Measurements from ENCODE around the gene MATR3.
"Not testable (repeated sequence)": the region's sequence is repeated elsewhere in the genome, so short reads cannot be mapped to it uniquely, and the experiment has no call there.

Gene MATR3

DNA sequence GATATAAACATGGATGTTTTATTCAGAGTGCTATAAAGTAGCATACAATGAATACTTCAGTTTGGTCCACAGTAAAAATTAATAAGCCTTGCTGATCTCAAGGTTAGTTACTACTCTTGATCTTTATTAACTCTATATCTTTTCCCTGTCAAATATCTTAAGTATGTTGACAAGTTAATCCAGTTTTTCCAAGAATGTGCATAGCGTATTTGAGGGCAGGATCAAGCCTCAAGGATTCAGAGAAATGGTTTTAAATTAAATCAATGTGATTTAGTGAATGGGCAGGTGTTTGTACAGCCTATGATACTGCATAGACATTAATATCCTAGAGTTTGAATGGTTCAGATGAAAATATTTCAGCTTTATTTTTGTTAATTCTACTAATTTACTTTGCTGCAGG is 20.7 kb downstream of the MATR3 start:
- Histone ChIP-seq H2AFZ (ENCODE audit: low read length, unreplicated experiment) (no peak overlapping the region), H3K27ac (ENCODE audit: low read depth, low read length) (no peak overlapping the region), H3K36me3 (ENCODE audit: insufficient read depth, low read length) (peaks cover 26% of the 10 kb centered on the region), H3K4me3 (ENCODE audit: low read depth, low read length) (no peak overlapping the region), H3K4me1 (ENCODE audit: control insufficient read depth, insufficient read depth, low read length, unreplicated experiment) (peaks cover 33% of the 10 kb centered on the region), H3K79me2 (ENCODE audit: control insufficient read depth, insufficient read depth, low read length, unreplicated experiment) (peaks cover 90% of the 10 kb centered on the region), H3K27me3 (ENCODE audit: insufficient read depth, low read length) (no peaks in the 10 kb centered on the region)

DNA sequence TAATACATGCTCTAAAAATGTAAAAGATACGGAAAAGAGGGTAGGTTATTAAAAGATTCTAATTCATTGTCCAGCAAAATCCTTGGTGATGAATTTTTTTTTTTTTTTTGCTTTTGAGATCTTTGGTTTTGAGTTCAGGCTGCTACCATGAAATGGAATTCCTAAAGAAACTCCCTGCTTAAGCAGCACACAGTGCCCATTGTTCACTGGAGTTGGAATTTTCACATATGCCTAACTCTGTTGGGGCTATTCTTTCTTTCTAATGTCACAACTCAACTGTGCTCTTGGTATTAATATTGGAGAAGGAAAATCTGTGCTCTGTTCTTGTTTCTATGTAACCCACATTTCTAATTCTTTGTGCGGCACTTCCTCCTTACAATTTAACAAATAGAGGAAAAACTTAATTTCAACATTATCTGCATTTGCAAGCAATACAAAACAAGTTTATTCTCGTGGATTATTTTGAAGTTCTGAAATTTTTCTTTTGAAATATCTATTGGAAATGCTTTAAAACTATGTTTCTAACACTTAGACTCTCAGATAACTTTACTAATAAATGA is 21.6 kb downstream of the MATR3 start:
- H3K36me3 ChIP-seq (ENCODE audit: insufficient read depth, low read length), result peaks cover 31% of the 10 kb centered on the region
- H3K27me3 ChIP-seq (ENCODE audit: insufficient read depth, low read length), result no peaks in the 10 kb centered on the region
- no peak overlapping the region for H3K27ac ChIP-seq (ENCODE audit: low read depth, low read length)
- H3K4me1 ChIP-seq (ENCODE audit: control insufficient read depth, insufficient read depth, low read length, unreplicated experiment), result peaks cover 25% of the 10 kb centered on the region
- no peak overlapping the region for H2AFZ ChIP-seq (ENCODE audit: low read length, unreplicated experiment)
- H3K79me2 ChIP-seq (ENCODE audit: control insufficient read depth, insufficient read depth, low read length, unreplicated experiment), result peaks cover 81% of the 10 kb centered on the region
- no peak overlapping the region for H3K4me3 ChIP-seq (ENCODE audit: low read depth, low read length)

DNA sequence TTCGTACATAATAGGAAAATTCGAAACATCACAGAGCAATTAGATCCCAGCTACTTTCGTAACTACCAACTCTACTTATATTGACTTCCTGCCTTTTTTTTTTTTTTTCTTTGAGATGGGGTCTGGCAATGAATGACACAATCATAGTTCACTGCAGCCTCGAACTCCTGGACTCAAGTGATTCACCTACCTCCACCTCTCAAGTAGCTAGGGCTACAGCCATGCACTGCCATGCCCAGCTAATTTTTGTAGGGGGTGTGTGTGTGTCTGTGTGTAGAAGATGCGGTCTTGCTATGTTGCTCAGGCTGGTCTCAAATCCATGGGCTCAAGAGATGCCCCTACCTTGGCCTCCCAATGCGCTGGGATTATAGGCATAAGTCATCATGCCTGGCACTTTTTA is 42.3 kb downstream of the MATR3 start:
- no peak overlapping the region for H2AFZ ChIP-seq (ENCODE audit: low read length, unreplicated experiment)
- H3K27ac ChIP-seq (ENCODE audit: low read depth, low read length), result no peak overlapping the region
- peaks cover 2% of the 10 kb centered on the region for H3K4me1 ChIP-seq (ENCODE audit: control insufficient read depth, insufficient read depth, low read length, unreplicated experiment)
- peaks cover 16% of the 10 kb centered on the region for H3K36me3 ChIP-seq (ENCODE audit: insufficient read depth, low read length)
- no peak overlapping the region for H3K4me3 ChIP-seq (ENCODE audit: low read depth, low read length)
- no peaks in the 10 kb centered on the region for H3K27me3 ChIP-seq (ENCODE audit: insufficient read depth, low read length)
- H3K79me2 ChIP-seq (ENCODE audit: control insufficient read depth, insufficient read depth, low read length, unreplicated experiment), result no peaks in the 10 kb centered on the region

DNA sequence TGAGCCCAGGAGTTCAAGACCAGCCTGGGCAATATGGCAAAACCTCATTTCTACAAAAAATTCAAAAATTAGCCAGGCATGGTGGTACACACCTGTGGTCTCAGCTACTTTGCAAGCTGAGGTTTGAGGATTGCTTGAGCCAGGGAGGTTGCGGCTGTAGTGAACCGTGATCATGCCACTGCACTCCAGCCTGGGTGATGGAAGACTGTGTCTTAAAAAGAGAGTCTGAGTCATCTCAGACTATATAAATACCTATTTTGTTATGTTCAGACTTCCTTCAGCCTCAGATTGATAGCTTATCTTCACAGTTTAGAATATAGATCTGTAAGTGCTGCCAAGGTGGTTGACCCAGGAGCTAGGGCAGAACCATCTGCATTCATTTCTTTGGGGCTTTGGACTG is 46.5 kb downstream of the MATR3 start:
- H2AFZ ChIP-seq (ENCODE audit: low read length, unreplicated experiment), result no peak overlapping the region
- peaks cover 32% of the 10 kb centered on the region for H3K79me2 ChIP-seq (ENCODE audit: control insufficient read depth, insufficient read depth, low read length, unreplicated experiment)
- no peak overlapping the region for H3K4me3 ChIP-seq (ENCODE audit: low read depth, low read length)
- H3K27me3 ChIP-seq (ENCODE audit: insufficient read depth, low read length), result no peaks in the 10 kb centered on the region
- peaks cover 22% of the 10 kb centered on the region for H3K4me1 ChIP-seq (ENCODE audit: control insufficient read depth, insufficient read depth, low read length, unreplicated experiment)
- peaks cover 10% of the 10 kb centered on the region; the same call in 1 of the 2 replicates for H3K36me3 ChIP-seq (ENCODE audit: insufficient read depth, low read length)
- H3K27ac ChIP-seq (ENCODE audit: low read depth, low read length), result no peak overlapping the region

DNA sequence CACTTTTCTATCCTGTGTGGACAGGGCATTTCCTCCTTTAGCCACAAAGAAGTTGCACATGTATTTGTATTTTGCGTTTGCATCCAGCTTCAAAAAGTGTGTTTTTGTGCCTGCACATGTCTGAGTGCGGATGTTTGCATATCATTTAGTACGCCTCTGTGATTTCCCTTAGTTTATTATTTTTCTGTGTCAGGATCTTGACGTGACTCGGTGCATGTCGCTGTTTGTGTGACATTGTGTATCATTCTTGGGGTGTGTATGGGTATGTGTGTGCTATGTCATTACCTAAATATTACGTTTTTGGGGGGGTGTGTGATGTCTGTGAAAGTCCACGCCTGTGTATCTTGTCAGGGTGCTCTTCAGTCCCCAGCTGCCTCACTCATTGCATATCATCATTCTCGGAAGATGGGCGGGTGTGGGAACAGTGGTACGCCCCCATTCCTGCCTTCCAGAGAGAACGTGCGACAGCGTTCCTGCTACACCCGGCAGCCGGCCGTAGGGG is 47.7 kb downstream of the MATR3 start:
- H2AFZ ChIP-seq (ENCODE audit: low read length, unreplicated experiment), result no peak overlapping the region
- peaks cover 10% of the 10 kb centered on the region; the same call in 1 of the 2 replicates for H3K36me3 ChIP-seq (ENCODE audit: insufficient read depth, low read length)

DNA sequence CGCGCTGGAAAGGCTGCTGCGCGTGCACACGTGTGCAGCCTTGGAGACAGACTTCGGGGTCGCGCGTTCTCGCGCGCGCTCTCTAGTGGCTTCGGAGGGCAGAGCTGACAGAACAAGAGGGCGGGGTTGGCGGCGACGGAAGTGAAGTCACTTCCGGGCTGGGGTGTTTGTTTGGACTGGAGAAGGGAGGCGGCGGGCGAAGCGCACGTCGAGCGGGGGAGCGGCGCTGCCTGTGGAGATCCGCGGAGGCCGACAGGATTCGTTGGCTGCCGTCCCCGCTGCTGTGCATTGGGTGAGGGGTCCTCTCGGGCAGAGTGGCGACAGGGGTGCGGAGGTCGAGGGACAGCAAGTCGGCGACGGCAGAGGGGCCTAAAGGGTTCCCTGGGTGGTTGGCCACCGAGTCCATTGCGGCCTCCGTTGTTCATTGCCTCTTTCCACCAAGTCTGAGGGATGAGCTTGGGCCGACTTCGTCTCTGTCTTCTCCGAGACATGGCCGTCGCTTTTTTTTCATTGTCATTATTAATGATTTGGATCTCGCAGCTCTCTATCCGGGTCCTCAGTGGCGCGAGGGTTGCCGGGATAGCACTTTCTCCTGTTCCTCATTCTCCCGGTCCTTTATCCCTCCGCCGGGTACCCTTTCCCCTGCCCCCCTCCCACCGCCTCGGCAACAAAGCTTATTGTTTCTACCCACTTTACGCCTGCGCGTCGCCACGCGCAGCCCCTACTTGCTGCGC is 48.3 kb downstream of the MATR3 start, which contains the start of gene PAIP2:
TSS of gene PAIP2 (plus strand) at position 166 of the 734 bp plus-strand sequence. CDS start 21,931 bp downstream, outside the sequence.
- Histone ChIP-seq H3K4me1 (ENCODE audit: control insufficient read depth, insufficient read depth, low read length, unreplicated experiment) (peaks cover 22% of the 10 kb centered on the region), H3K36me3 (ENCODE audit: insufficient read depth, low read length) (peaks cover 10% of the 10 kb centered on the region; the same call in 1 of the 2 replicates), H2AFZ (ENCODE audit: low read length, unreplicated experiment) (peak within 1 kb of the TSS; percentile 47), H3K79me2 (ENCODE audit: control insufficient read depth, insufficient read depth, low read length, unreplicated experiment) (peaks cover 50% of the 10 kb centered on the region), H3K27me3 (ENCODE audit: insufficient read depth, low read length) (no peaks in the 10 kb centered on the region), H3K4me3 (ENCODE audit: low read depth, low read length) (peak within 1 kb of the TSS; percentile 86), H3K27ac (ENCODE audit: low read depth, low read length) (peak within 1 kb of the TSS; percentile 95)

More for the DNA sequence above, 47.7 kb downstream of the MATR3 start:
- Histone ChIP-seq H3K4me1 (ENCODE audit: control insufficient read depth, insufficient read depth, low read length, unreplicated experiment) (peaks cover 22% of the 10 kb centered on the region), H3K27ac (ENCODE audit: low read depth, low read length) (no peak overlapping the region), H3K4me3 (ENCODE audit: low read depth, low read length) (peak overlapping the region; percentile 86), H3K27me3 (ENCODE audit: insufficient read depth, low read length) (no peaks in the 10 kb centered on the region), H3K79me2 (ENCODE audit: control insufficient read depth, insufficient read depth, low read length, unreplicated experiment) (peaks cover 44% of the 10 kb centered on the region)

DNA sequence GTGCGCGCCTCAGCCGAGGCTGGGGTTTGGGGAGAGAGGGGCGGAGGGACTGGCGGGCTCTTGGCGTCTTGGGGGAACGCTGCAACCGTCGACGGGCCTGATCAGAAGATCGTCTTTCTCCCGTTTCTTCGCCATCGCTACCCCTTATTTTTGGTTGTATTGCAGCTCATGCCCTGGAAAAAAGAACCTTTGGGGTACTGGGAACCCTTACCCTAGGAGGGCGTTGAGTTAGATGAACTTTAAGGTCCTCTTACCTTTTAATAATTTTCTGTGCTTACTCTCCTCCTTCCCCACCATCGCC is 48.8 kb downstream of the MATR3 start:
- Histone ChIP-seq H3K27ac (ENCODE audit: low read depth, low read length) (peak overlapping the region; percentile 95), H2AFZ (ENCODE audit: low read length, unreplicated experiment) (no peak overlapping the region), H3K79me2 (ENCODE audit: control insufficient read depth, insufficient read depth, low read length, unreplicated experiment) (peaks cover 56% of the 10 kb centered on the region), H3K36me3 (ENCODE audit: insufficient read depth, low read length) (peaks cover 10% of the 10 kb centered on the region; the same call in 1 of the 2 replicates), H3K27me3 (ENCODE audit: insufficient read depth, low read length) (no peaks in the 10 kb centered on the region), H3K4me3 (ENCODE audit: low read depth, low read length) (peak overlapping the region; percentile 86), H3K4me1 (ENCODE audit: control insufficient read depth, insufficient read depth, low read length, unreplicated experiment) (peaks cover 22% of the 10 kb centered on the region)

DNA sequence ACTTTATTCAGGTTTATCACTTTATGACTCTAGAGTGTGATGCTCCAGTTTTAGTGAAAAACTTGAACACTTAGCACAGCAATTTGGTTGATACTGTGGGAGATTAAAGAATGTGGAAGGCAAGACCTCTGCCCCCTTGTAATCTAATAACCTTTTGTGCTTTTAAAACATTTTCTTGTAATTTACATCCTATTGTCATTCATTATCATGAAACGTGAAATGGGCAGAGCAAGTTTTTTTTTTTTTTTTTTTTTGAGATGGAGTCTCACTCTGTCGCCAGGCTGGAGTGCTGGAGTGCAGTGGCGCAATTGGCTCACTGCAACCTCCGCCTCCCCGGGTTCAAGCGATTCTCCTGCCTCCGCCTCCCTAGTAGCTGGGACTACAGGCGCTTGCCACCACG is 49.9 kb downstream of the MATR3 start:
- H3K79me2 ChIP-seq (ENCODE audit: control insufficient read depth, insufficient read depth, low read length, unreplicated experiment), result peaks cover 63% of the 10 kb centered on the region
- peaks cover 10% of the 10 kb centered on the region; the same call in 1 of the 2 replicates for H3K36me3 ChIP-seq (ENCODE audit: insufficient read depth, low read length)
- no peaks in the 10 kb centered on the region for H3K27me3 ChIP-seq (ENCODE audit: insufficient read depth, low read length)
- peaks cover 22% of the 10 kb centered on the region for H3K4me1 ChIP-seq (ENCODE audit: control insufficient read depth, insufficient read depth, low read length, unreplicated experiment)
- H3K4me3 ChIP-seq (ENCODE audit: low read depth, low read length), result peak overlapping the region; percentile 86
- H3K27ac ChIP-seq (ENCODE audit: low read depth, low read length), result no peak overlapping the region
- H2AFZ ChIP-seq (ENCODE audit: low read length, unreplicated experiment), result no peak overlapping the region

DNA sequence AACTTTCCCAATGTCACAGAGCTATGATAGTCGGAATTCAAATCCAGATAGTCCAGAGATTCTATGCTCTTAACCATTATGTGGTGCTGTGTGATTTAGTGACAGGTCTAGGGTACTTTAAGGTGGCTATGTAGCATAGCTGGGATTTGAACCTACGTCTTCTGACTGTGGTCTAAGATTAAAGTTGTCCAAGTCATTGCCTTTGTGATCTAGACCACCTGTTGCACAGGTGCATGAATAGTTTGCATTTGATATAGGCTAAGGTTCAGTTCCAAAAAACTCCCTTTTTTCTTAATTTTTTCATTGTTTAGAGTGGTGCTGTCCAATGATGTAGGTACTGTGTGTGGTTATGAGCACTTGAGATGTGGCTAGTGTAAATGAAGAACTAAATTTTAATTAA is 50.6 kb downstream of the MATR3 start:
- H3K4me1 ChIP-seq (ENCODE audit: control insufficient read depth, insufficient read depth, low read length, unreplicated experiment), result peaks cover 22% of the 10 kb centered on the region

DNA sequence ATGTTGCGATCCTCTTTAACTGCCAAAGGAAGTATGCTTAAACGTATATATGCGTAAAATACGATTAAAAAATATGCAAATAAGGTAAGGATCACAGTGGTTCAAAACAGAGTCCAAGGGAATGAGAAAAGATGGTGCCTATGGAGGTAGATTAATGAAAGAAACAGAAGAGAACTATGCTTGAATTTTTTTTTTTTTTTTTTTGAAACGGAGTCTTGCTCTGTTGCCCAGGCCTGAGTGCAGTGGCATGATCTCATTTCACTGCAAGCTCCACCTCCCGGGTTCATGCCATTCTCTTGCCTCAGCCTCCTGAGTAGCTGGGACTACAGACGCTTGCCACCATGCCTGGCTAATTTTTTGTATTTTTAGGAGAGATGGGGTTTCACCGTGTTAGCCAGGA is 51.9 kb downstream of the MATR3 start:
- not testable (repeated sequence) for H3K36me3 ChIP-seq (ENCODE audit: insufficient read depth, low read length); H3K27me3 ChIP-seq (ENCODE audit: insufficient read depth, low read length); H2AFZ ChIP-seq (ENCODE audit: low read length, unreplicated experiment); H3K4me3 ChIP-seq (ENCODE audit: low read depth, low read length); H3K27ac ChIP-seq (ENCODE audit: low read depth, low read length)
- Histone ChIP-seq H3K79me2 (ENCODE audit: control insufficient read depth, insufficient read depth, low read length, unreplicated experiment) (peaks cover 78% of the 10 kb centered on the region), H3K4me1 (ENCODE audit: control insufficient read depth, insufficient read depth, low read length, unreplicated experiment) (peaks cover 22% of the 10 kb centered on the region)

More for the DNA sequence above, 50.6 kb downstream of the MATR3 start:
- H3K4me3 ChIP-seq (ENCODE audit: low read depth, low read length), result peak overlapping the region; percentile 49
- H3K27me3 ChIP-seq (ENCODE audit: insufficient read depth, low read length), result no peaks in the 10 kb centered on the region
- peaks cover 68% of the 10 kb centered on the region for H3K79me2 ChIP-seq (ENCODE audit: control insufficient read depth, insufficient read depth, low read length, unreplicated experiment)
- peaks cover 10% of the 10 kb centered on the region; the same call in 1 of the 2 replicates for H3K36me3 ChIP-seq (ENCODE audit: insufficient read depth, low read length)
- H2AFZ ChIP-seq (ENCODE audit: low read length, unreplicated experiment), result no peak overlapping the region
- no peak overlapping the region for H3K27ac ChIP-seq (ENCODE audit: low read depth, low read length)

DNA sequence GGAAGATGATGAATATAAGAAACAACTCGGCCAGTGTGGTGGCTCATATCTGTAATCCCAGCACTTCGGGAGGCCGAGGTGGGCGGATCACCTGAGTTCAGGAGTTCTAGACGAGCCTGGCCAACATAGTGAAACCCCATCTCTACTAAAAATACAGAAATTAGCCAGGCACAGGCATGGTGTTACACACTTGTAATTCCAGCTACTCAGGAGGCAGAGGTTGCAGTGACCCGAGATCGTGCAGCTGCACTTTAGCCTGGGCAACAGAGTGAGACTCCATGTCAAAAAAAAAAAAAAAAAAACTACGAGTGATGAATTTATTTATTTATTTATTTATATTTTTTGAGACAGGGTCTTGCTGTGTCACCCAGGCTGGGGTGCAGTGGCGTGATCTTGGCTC is 54.3 kb downstream of the MATR3 start:
- Histone ChIP-seq H3K4me1 (ENCODE audit: control insufficient read depth, insufficient read depth, low read length, unreplicated experiment) (peaks cover 16% of the 10 kb centered on the region), H3K79me2 (ENCODE audit: control insufficient read depth, insufficient read depth, low read length, unreplicated experiment) (peaks cover 86% of the 10 kb centered on the region)
- not testable (repeated sequence) for H3K4me3 ChIP-seq (ENCODE audit: low read depth, low read length); H3K36me3 ChIP-seq (ENCODE audit: insufficient read depth, low read length); H3K27ac ChIP-seq (ENCODE audit: low read depth, low read length); H3K27me3 ChIP-seq (ENCODE audit: insufficient read depth, low read length); H2AFZ ChIP-seq (ENCODE audit: low read length, unreplicated experiment)
